Activated gamma-delta T cell treated with anti-CD3 and anti-CD28 coated beads, Interleukin-2, amount 50 U/mL, for 16 hours (primary cell): Measurements from ENCODE around the gene BCAR3.
"Not testable (repeated sequence)": the region's sequence is repeated elsewhere in the genome, so short reads cannot be mapped to it uniquely, and the experiment has no call there.

ENCODE experiments used
- DNase-seq: peaks from one replicate; pipeline ENCODE4 v3.0.0-alpha.2; 2020; ENCODE audit warnings: low read depth

BCAR3 gene

DNA sequence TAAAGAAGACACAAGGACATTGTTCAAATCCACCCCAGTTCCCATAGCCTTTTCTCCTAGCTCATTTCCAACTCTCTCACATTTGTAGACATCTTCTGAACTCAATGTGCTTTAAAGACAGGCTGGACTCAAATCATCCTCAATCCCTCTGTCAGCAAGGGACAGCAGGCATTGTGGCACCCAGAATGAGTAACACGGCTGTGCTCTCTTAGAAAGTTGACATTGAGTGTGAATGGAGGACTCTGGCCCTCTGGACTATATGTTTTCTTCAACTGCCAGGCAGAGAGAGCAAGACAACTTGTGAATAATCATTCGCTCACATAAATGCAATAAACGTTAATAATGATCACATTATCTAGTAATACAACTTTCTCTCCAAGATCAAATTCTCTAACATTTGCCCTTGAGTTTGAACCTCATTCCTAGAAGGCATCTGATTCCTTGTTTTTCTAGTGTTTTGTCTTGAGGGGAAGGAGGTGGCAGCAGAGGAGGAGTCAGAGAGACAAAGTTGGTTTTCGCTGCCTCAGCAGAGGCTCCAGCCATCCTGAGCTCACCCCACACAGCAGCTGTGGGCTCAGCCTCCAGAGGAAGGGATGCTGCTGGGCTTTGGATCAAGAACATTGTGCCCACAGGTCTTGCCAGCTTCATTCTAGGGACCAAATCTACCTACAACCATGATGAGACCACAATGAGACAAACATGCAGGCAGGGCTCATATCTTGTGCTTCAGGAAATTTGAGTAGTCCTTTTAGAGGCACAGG is 85.1 kb downstream of the BCAR3 start:
- DNase-seq: no peak

DNA sequence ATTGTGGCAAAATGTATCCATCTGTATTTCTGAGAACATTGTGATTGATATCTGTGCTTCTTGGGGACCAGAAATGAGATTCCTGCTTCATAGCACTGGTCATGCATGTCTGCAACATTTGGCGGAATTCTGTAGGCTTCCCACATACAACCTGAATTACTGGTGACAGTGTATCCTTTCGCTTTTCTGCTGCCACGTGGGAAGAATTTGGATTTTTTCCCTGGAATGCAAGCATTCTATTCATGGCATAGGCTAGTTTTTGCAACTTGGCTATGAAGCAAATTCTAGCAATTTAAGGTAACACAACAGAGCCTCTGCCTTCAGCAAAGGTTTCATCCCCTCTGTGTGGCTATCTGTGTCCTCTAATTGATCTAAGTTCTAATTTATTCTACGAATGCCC is 85.9 kb downstream of the BCAR3 start:
- no peak for DNase-seq

GRCh38 chr1:93595266-93595665 is 86.4 kb downstream of the BCAR3 start:
- DNase-seq: no peak

- DNase-seq: no peak
Observed at GRCh38 chr1:93594603-93594880, 87.1 kb downstream of the BCAR3 start.

DNA sequence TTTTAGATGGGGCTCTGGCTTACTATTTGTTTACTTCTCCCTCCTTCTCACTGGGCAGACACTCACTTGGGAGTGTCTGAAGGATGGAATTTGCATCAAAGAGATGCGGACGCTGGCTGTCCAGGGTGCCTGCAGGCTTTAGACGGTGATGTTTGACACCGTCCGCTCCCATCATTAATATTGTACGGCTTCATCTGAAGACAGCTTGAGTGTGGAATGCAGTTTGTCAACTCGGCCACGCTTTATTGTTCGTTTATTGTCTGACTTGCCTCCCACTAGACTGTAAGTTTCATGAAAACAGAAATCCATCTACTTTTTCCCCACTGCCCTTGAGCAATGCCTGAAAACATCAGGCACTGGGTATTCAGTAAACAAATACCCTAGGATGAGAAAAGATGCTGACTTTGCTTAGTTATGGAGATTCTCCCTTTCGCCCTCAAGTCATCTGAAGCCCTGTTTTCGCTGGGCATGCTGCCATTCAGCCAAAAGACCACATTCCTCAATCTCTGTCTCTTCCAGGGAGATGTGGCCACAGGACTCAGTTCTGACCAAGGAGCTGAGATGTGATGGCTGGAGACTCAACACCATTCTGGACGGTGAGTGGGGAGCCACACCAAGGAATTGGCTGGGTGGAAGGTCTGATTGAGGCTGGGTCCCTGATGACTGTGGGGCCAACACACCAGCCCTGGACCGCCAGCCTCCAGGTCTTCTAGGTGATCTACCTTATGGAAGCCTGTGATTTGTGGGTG is 87.6 kb downstream of the BCAR3 start:
- DNase-seq: no peak

DNA sequence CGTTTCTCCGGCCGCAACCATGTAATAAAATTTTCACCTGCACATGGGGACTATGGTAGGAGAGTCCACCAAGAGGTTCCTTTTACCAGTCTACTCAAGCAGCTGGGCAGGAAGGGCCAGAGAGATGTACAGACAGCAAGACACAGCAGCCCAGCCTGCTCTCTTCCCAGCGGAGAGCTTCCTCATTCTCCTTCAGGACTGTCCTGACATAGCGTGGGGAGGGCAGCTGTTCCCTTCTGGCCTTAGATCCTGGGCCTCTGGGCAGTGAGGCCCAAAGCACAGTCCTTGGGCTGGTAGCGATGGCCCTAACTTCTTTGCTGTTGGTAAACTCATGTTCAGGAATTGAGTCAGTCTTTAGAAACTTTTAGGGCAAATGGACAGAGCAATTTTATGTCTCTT is 89.1 kb downstream of the BCAR3 start:
- DNase-seq: no peak

DNA sequence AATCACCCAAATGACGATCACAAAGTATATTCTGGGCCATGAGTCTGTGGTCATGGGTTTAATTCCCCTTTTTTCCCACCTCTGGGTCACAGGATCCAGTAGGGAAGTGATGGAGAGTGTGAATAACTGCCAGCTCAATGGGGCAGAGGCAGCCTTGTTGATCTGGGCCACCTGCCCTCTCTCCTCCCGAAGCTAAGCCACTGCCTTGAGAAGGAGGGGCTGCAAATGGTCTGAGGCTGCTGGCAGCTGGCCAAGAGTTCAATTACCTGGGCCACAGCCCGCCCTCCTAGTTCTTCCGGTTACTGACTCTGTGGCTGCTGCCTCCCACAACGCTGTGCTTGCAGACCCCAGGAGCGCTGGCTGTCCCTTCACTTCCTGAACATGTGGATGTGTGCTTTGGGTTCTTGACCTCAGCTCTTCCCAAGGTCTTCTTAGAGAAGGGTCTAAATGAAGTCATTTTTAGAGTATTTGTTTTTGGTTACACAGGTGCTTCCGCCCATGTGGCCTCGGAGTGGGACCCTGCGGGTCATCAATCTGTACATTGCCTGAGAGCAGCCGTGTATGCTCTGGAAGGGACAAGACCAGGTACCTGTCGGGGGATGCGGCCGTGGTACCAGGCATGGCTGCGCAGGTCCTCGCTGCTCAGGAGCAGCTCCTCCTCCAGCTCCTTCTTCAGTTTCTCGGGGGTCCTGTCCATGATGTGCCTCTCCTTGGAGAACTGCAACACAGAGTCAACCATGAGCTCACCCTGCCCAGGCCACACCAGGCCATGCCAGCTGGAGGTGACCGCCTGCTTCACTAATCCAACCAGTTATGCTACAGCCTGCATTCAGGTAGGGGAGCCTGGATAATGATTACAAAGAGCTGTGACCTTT is 89.7 kb downstream of the BCAR3 start:
- no peak for DNase-seq

DNA sequence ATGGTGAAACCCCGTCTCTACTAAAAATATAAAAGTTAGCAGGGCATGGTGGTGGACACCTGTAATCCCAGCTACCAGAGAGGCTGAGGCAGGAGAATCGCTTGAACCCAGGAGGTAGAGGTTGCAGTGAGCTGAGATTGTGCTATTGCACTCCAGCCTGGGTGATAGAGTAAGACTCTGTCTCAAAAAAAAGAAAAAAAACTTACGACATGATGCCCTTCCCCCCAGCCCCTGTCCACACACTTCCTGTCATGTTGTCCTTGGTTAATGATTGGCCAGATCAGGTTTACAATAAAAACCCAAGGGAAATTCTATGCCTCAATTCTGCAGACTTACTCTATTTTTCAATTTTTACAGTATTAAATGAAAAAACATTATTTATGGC is 90.4 kb downstream of the BCAR3 start:
- not testable (repeated sequence) for DNase-seq

GRCh38 chr1:93588955-93589354 is 92.7 kb downstream of the BCAR3 start:
- no peak for DNase-seq

DNA sequence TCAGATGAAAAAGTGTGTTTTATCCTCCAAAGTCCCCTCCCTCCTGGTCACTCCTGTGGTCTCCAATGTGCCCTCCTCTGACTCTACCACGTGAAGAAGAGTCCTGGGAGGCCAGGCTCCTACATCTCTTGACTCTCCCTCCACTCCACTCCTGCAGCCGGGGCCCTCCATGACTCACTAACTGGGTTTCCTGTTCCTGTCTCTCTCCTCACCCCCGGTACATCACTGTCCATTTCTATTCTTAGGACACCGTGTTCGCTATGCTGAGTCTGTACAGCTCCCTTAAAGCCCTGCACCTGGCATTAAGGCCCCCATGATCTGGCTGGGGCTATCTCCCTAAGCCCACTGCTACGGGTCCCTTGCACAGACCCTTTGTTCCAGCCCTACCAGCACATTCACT is 93.4 kb downstream of the BCAR3 start:
- no peak for DNase-seq

- DNase-seq: no peak
Observed at GRCh38 chr1:93587354-93587753, 94.3 kb downstream of the BCAR3 start.

GRCh38 chr1:93585059-93585966 is 96.3 kb downstream of the BCAR3 start:
- DNase-seq: no peak

DNA sequence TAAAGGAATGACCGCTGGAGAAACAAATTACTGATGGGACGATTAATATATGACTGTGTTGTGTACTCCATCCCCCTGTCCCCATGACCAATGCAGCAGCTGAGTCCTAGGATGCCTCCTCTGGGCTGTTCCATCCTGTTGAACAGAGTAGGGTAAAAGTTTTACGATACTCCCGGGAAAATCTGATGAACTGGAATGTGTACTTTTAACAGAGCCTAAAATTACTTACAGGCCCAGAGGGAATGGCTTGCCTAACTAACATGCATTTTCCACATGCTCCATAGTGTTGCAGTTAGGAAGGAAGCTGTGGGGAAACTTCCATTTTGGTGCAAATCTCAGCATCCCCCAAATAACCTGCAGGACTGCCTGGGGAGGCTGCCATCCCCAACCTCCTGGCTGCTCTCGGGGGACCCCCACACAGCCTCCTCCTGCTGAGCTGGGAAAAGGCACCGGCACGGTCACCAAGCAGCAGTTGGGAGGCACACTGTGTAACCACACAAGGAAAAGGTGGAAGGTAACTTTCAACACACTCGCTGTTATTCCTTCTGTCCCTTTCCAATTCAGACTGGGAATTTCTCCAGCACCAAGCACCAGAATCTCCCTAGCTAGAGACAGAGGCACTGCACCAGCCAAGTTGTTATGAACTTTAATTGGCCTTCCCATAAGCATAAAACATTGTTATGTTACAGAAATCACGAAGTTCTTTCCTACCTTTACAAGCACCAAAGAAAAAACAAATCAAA is 97.2 kb downstream of the BCAR3 start:
- no peak for DNase-seq

GRCh38 chr1:93581917-93582850 is 99.5 kb downstream of the BCAR3 start:
- DNase-seq: no peak

- no peak for DNase-seq
Observed at GRCh38 chr1:93579891-93580290, 101.7 kb downstream of the BCAR3 start.

- no peak for DNase-seq
Observed at GRCh38 chr1:93578911-93579825, 102.5 kb downstream of the BCAR3 start.

GRCh38 chr1:93578433-93578830 is 103.2 kb downstream of the BCAR3 start:
- DNase-seq: no peak

DNA sequence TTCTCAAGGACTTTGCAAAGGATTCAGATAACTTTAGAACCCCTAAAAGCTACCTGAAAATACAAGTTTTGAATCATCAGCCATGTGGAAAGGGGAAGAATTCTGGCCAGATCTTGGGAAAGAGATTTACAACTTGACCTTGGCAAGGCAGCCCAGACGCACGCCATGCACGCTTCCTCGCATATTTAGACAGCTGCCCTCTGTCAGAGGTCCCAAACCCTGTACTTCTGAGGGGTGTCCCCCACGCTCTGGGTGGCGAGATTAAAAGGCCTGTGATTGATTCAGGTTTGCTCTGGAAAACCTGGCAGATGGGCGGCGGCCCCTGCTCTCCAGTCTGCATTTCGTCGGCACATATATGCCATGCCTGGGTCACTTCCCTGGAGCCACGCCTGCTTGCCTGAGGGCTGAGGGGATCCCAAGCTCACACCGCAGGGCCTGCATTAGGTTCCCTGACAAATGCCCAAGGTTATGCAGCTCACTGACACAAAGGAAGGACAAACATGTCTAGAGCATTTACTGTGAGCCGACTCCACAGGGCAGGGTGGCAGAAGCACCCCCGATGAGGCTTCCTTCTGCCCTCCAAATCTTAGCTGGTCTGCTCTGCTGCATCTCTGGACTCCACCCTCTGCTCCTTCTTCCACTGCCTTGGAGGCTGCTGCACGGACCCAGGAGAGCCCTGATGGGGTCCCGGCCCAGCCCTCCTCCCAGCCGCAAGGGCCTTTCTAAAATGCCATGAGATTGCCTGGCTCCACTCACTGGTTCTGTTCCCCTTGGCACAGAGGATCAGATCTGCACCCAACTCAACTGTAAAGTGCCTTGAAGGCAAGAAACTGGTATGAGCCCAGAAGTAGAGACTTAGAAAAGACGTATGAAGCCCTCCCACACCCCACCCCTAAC is 103.9 kb downstream of the BCAR3 start:
- DNase-seq: no peak
